Mucosa of descending colon (tissue), 3 donors: ENCODE data around the gene PRR29. TPM values are rescaled to one million over a fixed set of nuclear protein-coding genes. Genes with fewer than 3 reads are reported as not detected.

Experiments
- ATAC-seq: fragments of 200-7000 bp; cut with Tn5 transposase; one replicate; pipeline ENCODE4 v1.9.1; 2020; ENCODE audit warnings: mild to moderate bottlenecking, moderate library complexity
- DNase-seq, 3 donors: peaks; one replicate each; pipeline ENCODE4 v3.0.0-alpha.2; 2020
- H3K36me3 ChIP-seq: fragments of 200-600 bp; one replicate; pipeline ENCODE4 v1.8.0; 2021; ENCODE audit warnings: low read depth, mild to moderate bottlenecking
- H3K4me1 ChIP-seq: fragments of 200-600 bp; one replicate; pipeline ENCODE4 v1.8.0; 2021; ENCODE audit warnings: low read depth, mild to moderate bottlenecking
- H3K4me3 ChIP-seq: fragments of 200-600 bp; one replicate; pipeline ENCODE4 v1.8.0; 2021; ENCODE audit warnings: mild to moderate bottlenecking
- H3K9me3 ChIP-seq: fragments of 200-600 bp; one replicate; pipeline ENCODE4 v1.8.0; 2021; ENCODE audit warnings: mild to moderate bottlenecking
- CTCF ChIP-seq: fragments of 200-600 bp; IDR thresholded peaks from one replicate; pipeline ENCODE4 v1.8.0; 2022; ENCODE audit warnings: antibody characterized with exemption, mild to moderate bottlenecking
- intact Hi-C, 2 donors: fragments of 100-400 bp; cut with DNase I in 1 of 2; cut with micrococcal nuclease in 1 of 2; formaldehyde crosslinking; loops; one replicate each; pipeline versions ENCODE4 v1.11.0 to v1.11.1; 2022; cut with DNase I, micrococcal nuclease
- total RNA-seq, 3 donors: library from RNA; stranded (reverse); fragmentation: NEBNext Ultra II Directional in 2 of 3; extraction: Animal tissue kit (Norgen Biotek cat#: 25700) in 2 of 3; gene quantifications; one replicate each; pipeline versions ENCODE4 v1.2.1 to v1.2.4, GENCODE V29; 2021 to 2023
- donor health status: DM: no; HTN: no; CAD: no; lungs with moderate emphysema.
- donor health status: DM: no; HTN: no; CAD: no.
- donor health status: DM: no; HTN: yes; CAD: no.

PRR29 gene
- total RNA-seq, 3 donors from 2014 or later, result not detected

GRCh38 chr17:63955232-63955631 lies 42.9 kb upstream of the PRR29 start:
- ATAC-seq, result no peak
- Histone ChIP-seq H3K9me3 (no peaks in the 10 kb centered on the region), H3K36me3 (no peaks in the 10 kb centered on the region), H3K4me1 (no peaks in the 10 kb centered on the region), H3K4me3 (no peak overlapping the region)
- no peak for DNase-seq
- TF ChIP-seq CTCF, result no peak
- intact Hi-C loops, result no loop called here

GRCh38 chr17:63955791-63956190 lies 42.4 kb upstream of the PRR29 start:
- H3K9me3 ChIP-seq, result no peaks in the 10 kb centered on the region
- H3K36me3 ChIP-seq, result no peaks in the 10 kb centered on the region
- H3K4me3 ChIP-seq, result no peak overlapping the region
- intact Hi-C loops, result no loop called here
- no peak for ATAC-seq
- TF ChIP-seq CTCF, result no peak
- DNase-seq, result no peak
- H3K4me1 ChIP-seq, result no peaks in the 10 kb centered on the region

GRCh38 chr17:63956296-63956920 lies 41.7 kb upstream of the PRR29 start:
- no peaks in the 10 kb centered on the region for H3K9me3 ChIP-seq
- H3K36me3 ChIP-seq, result no peaks in the 10 kb centered on the region
- TF ChIP-seq CTCF, result no peak
- DNase-seq (no peak), ATAC-seq (no peak)
- H3K4me1 ChIP-seq, result peaks cover 4% of the 10 kb centered on the region
- no peak overlapping the region for H3K4me3 ChIP-seq
- intact Hi-C loops, result no loop called here

GRCh38 chr17:63960006-63960405 lies 38.1 kb upstream of the PRR29 start:
- DNase-seq, result no peak
- ATAC-seq, result no peak
- Histone ChIP-seq H3K4me1 (peaks cover 7% of the 10 kb centered on the region), H3K4me3 (no peak overlapping the region), H3K9me3 (no peaks in the 10 kb centered on the region), H3K36me3 (no peaks in the 10 kb centered on the region)
- intact Hi-C loops, result no loop called here
- no peak for TF ChIP-seq CTCF

GRCh38 chr17:63960430-63960829 lies 37.7 kb upstream of the PRR29 start:
- intact Hi-C loops, result no loop called here
- Histone ChIP-seq H3K36me3 (no peaks in the 10 kb centered on the region), H3K4me1 (peaks cover 7% of the 10 kb centered on the region), H3K9me3 (no peaks in the 10 kb centered on the region), H3K4me3 (no peak overlapping the region)
- ATAC-seq (no peak), DNase-seq (no peak)
- no peak for TF ChIP-seq CTCF
